Neuronal stem cell (in vitro differentiated cells): ENCODE measurements around the gene OR52N1.

Source experiments
- DNase-seq: peaks from one replicate; pipeline ENCODE4 v3.0.0-alpha.2; 2013; ENCODE audit warnings: low spot score
- H2AFZ ChIP-seq: one replicate; pipeline ENCODE4 v1.6.1; 2013; ENCODE audit warnings: mild to moderate bottlenecking, low read length, inconsistent platforms
- H2AK5ac ChIP-seq: 2 replicates; pipeline ENCODE4 v1.6.1; 2013; ENCODE audit warnings: low read depth, mild to moderate bottlenecking, inconsistent platforms, low read length, moderate library complexity, mixed read lengths
- H2BK120ac ChIP-seq: 2 replicates; pipeline ENCODE4 v1.6.1; 2013; ENCODE audit warnings: low read depth, mild to moderate bottlenecking, inconsistent platforms, low read length, moderate library complexity, mixed read lengths
- H2BK12ac ChIP-seq: one replicate; pipeline ENCODE4 v1.6.1; 2013; ENCODE audit warnings: low read length, inconsistent platforms
- H2BK15ac ChIP-seq: 2 replicates; pipeline ENCODE4 v1.6.1; 2013; ENCODE audit warnings: mild to moderate bottlenecking, low read length, inconsistent platforms, mixed read lengths
- H2BK5ac ChIP-seq: one replicate; pipeline ENCODE4 v1.6.1; 2013; ENCODE audit warnings: inconsistent platforms, mild to moderate bottlenecking, low read length, moderate library complexity
- H3K14ac ChIP-seq: one replicate; pipeline ENCODE4 v1.6.1; 2013; ENCODE audit warnings: low read length, inconsistent platforms
- H3K18ac ChIP-seq: 2 replicates; pipeline ENCODE4 v1.6.1; 2013; ENCODE audit warnings: low read length, inconsistent platforms
- H3K23ac ChIP-seq: 2 replicates; pipeline ENCODE4 v1.6.1; 2013; ENCODE audit warnings: low read depth, mild to moderate bottlenecking, mixed read lengths, low read length, inconsistent platforms; ENCODE audit not compliant: poor library complexity
- H3K27ac ChIP-seq: replicated peaks from 3 replicates; pipeline ENCODE4 v1.5.1; 2013; ENCODE audit warnings: low read length, inconsistent platforms
- H3K27me3 ChIP-seq, 3 experiments: 2 replicates each; pipeline ENCODE4 v1.6.1; 2013; ENCODE audit warnings: low read length in 3 of 3, mild to moderate bottlenecking in 2 of 3, inconsistent platforms in 1 of 3, low read depth in 1 of 3, mixed read lengths in 1 of 3, moderate library complexity in 1 of 3; ENCODE audit not compliant: control insufficient read depth in 3 of 3, insufficient read depth in 3 of 3
- H3K36me3 ChIP-seq, 2 donors: replicated peaks in 1 of 2; 2 replicates each; pipeline ENCODE4 v1.6.1; 2013; ENCODE audit warnings: low read length in 2 of 2; ENCODE audit not compliant: control insufficient read depth in 2 of 2, insufficient read depth in 2 of 2
- H3K4ac ChIP-seq: 2 replicates; pipeline ENCODE4 v1.6.1; 2013; ENCODE audit warnings: inconsistent platforms, mild to moderate bottlenecking, low read length, moderate library complexity
- H3K4me1 ChIP-seq, 2 donors: 1 replicate in 1 of 2; 2 replicates in 1 of 2; pipeline ENCODE4 v1.6.1; 2013; ENCODE audit warnings: low read length in 2 of 2, low read depth in 1 of 2; ENCODE audit not compliant: control insufficient read depth in 2 of 2, insufficient read depth in 1 of 2
- H3K4me2 ChIP-seq: one replicate; pipeline ENCODE4 v1.6.1; 2013; ENCODE audit warnings: mild to moderate bottlenecking, low read length, inconsistent platforms; ENCODE audit not compliant: insufficient read depth, poor library complexity, severe bottlenecking
- H3K4me3 ChIP-seq, 2 donors: 2 replicates each; pipeline ENCODE4 v1.5.1; 2013; ENCODE audit warnings: low read length in 2 of 2, mild to moderate bottlenecking in 2 of 2, inconsistent platforms in 1 of 2, moderate library complexity in 1 of 2
- H3K79me1 ChIP-seq: one replicate; pipeline ENCODE4 v1.6.1; 2013; ENCODE audit warnings: low read depth, mild to moderate bottlenecking, inconsistent platforms, low read length, moderate library complexity
- H3K9ac ChIP-seq: one replicate; pipeline ENCODE4 v1.6.1; 2013; ENCODE audit warnings: mild to moderate bottlenecking, low read depth, low read length, inconsistent platforms; ENCODE audit not compliant: poor library complexity
- H3K9me3 ChIP-seq, 2 donors: replicated peaks in 1 of 2; 2 replicates each; pipeline versions ENCODE3 to v1.6.1; 2013; ENCODE audit warnings: low read length in 2 of 2, mild to moderate bottlenecking in 2 of 2, inconsistent platforms in 1 of 2, low read depth in 1 of 2, mixed read lengths in 1 of 2, moderate library complexity in 1 of 2; ENCODE audit not compliant: control insufficient read depth in 2 of 2, insufficient read depth in 1 of 2
- H4K8ac ChIP-seq: one replicate; pipeline ENCODE4 v1.6.1; 2013; ENCODE audit warnings: low read depth, mild to moderate bottlenecking, inconsistent platforms, low read length, moderate library complexity
- H4K91ac ChIP-seq: one replicate; pipeline ENCODE4 v1.6.1; 2013; ENCODE audit warnings: low read length, low read depth, mild to moderate bottlenecking, inconsistent platforms; ENCODE audit not compliant: poor library complexity
- WGBS, 2 donors: extraction: QIAGEN DNeasy Blood & Tissue Kit; methylation state at CpG; one replicate each; pipeline ENCODE4 v1.1.7; 2013; ENCODE audit warnings: missing lambda C conversion rate in 2 of 2, mixed read lengths in 1 of 2; ENCODE audit not compliant: insufficient read length in 2 of 2, insufficient replicate concordance in 1 of 2; ENCODE audit errors: extremely low coverage in 2 of 2; 5-methylcytosine and 5-hydroxymethylcytosine counted together

Gene OR52N1

DNA sequence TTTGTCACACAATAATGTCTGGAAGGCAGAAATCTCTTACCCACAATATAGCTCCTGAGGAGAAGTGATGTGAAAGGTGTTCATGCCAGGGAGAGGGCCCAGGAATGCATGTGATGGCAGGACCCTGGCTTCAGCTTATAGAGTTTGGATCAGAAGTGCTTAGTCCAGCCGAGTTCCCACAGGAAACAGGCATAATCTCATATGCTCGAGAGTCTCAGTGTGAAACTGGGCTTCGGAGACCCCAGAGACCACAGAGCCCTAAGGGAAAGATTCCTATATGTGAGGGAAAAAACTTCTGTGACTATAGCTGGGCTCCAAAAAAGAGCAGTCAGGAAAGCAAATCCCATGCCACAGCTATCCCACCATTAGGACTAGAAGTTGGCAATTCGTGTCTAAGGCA lies 7.8 kb downstream of the OR52N1 start, which contains the start of gene OR52N5:
Gene OR52N5, minus strand, starts transcription at position 101 of the 400 bp plus-strand sequence. CDS start 4,721 bp downstream, outside the sequence.
- Histone ChIP-seq H4K91ac (no peak within 1 kb of the TSS), H4K8ac (no peak within 1 kb of the TSS), H3K4ac (no peak within 1 kb of the TSS), H3K4me3 (no peak within 1 kb of the TSS), H2BK120ac (no peak within 1 kb of the TSS), H3K18ac (no peak within 1 kb of the TSS), H3K27ac (no peak within 1 kb of the TSS), H3K9ac (no peak within 1 kb of the TSS), H3K4me2 (no peak within 1 kb of the TSS), H2AFZ (no peak within 1 kb of the TSS), H2BK12ac (no peak within 1 kb of the TSS), H3K23ac (no peak within 1 kb of the TSS), H3K14ac (no peak within 1 kb of the TSS), H2AK5ac (no peak within 1 kb of the TSS), H3K27me3 (no peaks in the 10 kb centered on the region), H2BK15ac (no peak within 1 kb of the TSS), H3K4me1 (no peaks in the 10 kb centered on the region), H3K9me3 (no peaks in the 10 kb centered on the region), H2BK5ac (no peak within 1 kb of the TSS), H3K79me1 (peaks cover 2% of the 10 kb centered on the region), H3K36me3 (no peaks in the 10 kb centered on the region)
- no peak for DNase-seq
- WGBS, 2 donors, result no CpG with 5 or more reads among the region's 4 CpGs

GRCh38 chr11:5767056-5767455 lies 24.0 kb downstream of the OR52N1 start:
- DNase-seq, result no peak
- no peak overlapping the region for H2AFZ ChIP-seq

DNA sequence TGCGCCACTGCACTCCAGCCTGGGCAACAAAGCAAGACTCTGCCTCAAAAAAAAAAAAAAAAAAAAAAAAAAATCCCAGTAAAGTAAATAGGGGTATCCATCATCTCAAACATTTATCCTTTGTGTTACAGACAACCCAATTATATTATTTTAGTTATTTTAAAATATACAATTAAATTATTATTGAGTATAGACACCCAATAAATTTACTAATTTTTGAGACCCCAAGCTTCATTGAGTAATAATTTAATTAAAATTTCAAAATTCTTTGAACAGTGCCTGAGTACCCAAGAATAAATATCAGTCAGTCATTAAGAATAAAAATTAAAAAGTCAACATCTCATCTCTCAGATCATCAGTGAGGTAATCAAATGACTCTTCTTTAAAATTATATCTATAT lies 37.1 kb downstream of the OR52N1 start, which contains the start of gene OR52N4:
Gene OR52N4, plus strand, starts transcription at position 301 of the 400 bp plus-strand sequence. CDS start 498 bp downstream, outside the sequence.
- WGBS, 2 donors, result no CpG with 5 or more reads among the region's 1 CpG
- Histone ChIP-seq H3K27ac (no peak within 1 kb of the TSS), H3K79me1 (no peaks in the 10 kb centered on the region), H3K36me3 (no peaks in the 10 kb centered on the region), H3K27me3 (no peaks in the 10 kb centered on the region), H3K14ac (no peak within 1 kb of the TSS), H2BK5ac (no peak within 1 kb of the TSS), H4K91ac (no peak within 1 kb of the TSS), H3K18ac (no peak within 1 kb of the TSS), H2AK5ac (no peak within 1 kb of the TSS), H3K4me1 (no peaks in the 10 kb centered on the region), H3K23ac (no peak within 1 kb of the TSS), H3K9ac (no peak within 1 kb of the TSS), H3K4me2 (no peak within 1 kb of the TSS), H3K9me3 (no peaks in the 10 kb centered on the region), H3K4me3 (no peak within 1 kb of the TSS), H4K8ac (no peak within 1 kb of the TSS), H2BK15ac (no peak within 1 kb of the TSS), H3K4ac (no peak within 1 kb of the TSS), H2BK120ac (no peak within 1 kb of the TSS), H2BK12ac (no peak within 1 kb of the TSS), H2AFZ (no peak within 1 kb of the TSS)
- no peak for DNase-seq

More at GRCh38 chr11:5767056-5767455, 24.0 kb downstream of the OR52N1 start:
- Histone ChIP-seq H2BK120ac (no peak overlapping the region), H4K91ac (no peak overlapping the region), H3K27ac (no peak overlapping the region), H3K14ac (no peak overlapping the region), H4K8ac (no peak overlapping the region), H3K4me1 (no peaks in the 10 kb centered on the region), H3K4me2 (no peak overlapping the region), H2BK5ac (no peak overlapping the region), H3K9me3 (no peaks in the 10 kb centered on the region), H3K23ac (no peak overlapping the region), H2BK15ac (no peak overlapping the region), H3K4ac (no peak overlapping the region), H3K36me3 (no peaks in the 10 kb centered on the region), H2BK12ac (no peak overlapping the region), H3K18ac (no peak overlapping the region), H3K4me3 (no peak overlapping the region), H2AK5ac (no peak overlapping the region), H3K9ac (no peak overlapping the region), H3K27me3 (no peaks in the 10 kb centered on the region), H3K79me1 (no peaks in the 10 kb centered on the region)
- WGBS, 2 donors, result no CpG with 5 or more reads among the region's 1 CpG

DNA sequence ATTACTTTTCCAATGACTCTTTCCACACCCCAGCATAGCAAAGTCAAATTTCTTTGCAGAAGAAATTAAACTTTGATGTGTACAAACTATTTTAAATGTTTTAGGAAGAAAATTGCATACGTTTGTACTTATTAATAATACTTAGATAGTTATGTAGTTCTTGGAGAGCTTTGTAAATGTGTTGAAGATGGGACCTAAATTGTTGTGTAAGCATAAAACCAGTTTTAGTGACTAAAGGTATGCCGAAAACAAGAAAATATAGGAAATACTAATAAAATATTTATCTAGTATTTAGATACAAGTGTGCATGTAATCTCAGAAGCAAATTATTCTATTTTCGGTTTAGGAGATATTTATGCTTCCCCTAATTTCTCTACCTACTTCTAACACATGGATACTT lies 41.2 kb downstream of the OR52N1 start:
- Histone ChIP-seq H2BK120ac (no peak overlapping the region), H3K18ac (no peak overlapping the region), H3K4ac (no peak overlapping the region), H3K4me1 (no peaks in the 10 kb centered on the region), H2BK12ac (no peak overlapping the region), H3K4me2 (no peak overlapping the region), H3K27ac (no peak overlapping the region), H3K4me3 (no peak overlapping the region), H3K79me1 (no peaks in the 10 kb centered on the region), H2BK15ac (no peak overlapping the region), H3K9ac (no peak overlapping the region), H3K23ac (no peak overlapping the region), H3K14ac (no peak overlapping the region), H3K27me3 (no peaks in the 10 kb centered on the region), H4K91ac (no peak overlapping the region), H3K9me3 (no peaks in the 10 kb centered on the region), H4K8ac (no peak overlapping the region), H2AK5ac (no peak overlapping the region), H2AFZ (no peak overlapping the region), H3K36me3 (no peaks in the 10 kb centered on the region), H2BK5ac (no peak overlapping the region)
- DNase-seq, result no peak
- no CpG with 5 or more reads among the region's 3 CpGs for whole genome bisulfite sequencing, 2 donors
